Panc1 (cell line): Measurements from ENCODE around the gene LTB4R2. TPM values are rescaled to one million over a fixed set of nuclear protein-coding genes. Genes with fewer than 3 reads are reported as not detected.

Experiments used
- total RNA-seq: library from RNA; stranded (reverse); gene quantifications from one replicate; pipeline ENCODE4 v1.2.1, GENCODE V29; 2021; ENCODE audit not compliant: unreplicated experiment

Gene LTB4R2
- total RNA-seq, 1 experiment from 2014 or later, result 6.9 TPM

Other genes starting within 250 kb of the LTB4R2 start
- gene CPNE6, start 238.6 kb upstream of the LTB4R2 start, total RNA-seq, result not detected
- 24.5 TPM for gene PCK2, start 215.8 kb upstream of the LTB4R2 start, total RNA-seq
- gene DCAF11, start 195.4 kb upstream of the LTB4R2 start, total RNA-seq, result 37.4 TPM
- gene NRL, start 195.2 kb upstream of the LTB4R2 start, total RNA-seq, result 1.4 TPM
- 0.46 TPM for gene FITM1, start 179.5 kb upstream of the LTB4R2 start, total RNA-seq
- 130 TPM for gene PSME1, start 173.9 kb upstream of the LTB4R2 start, total RNA-seq
- 42.5 TPM for gene EMC9, start 168.5 kb upstream of the LTB4R2 start, total RNA-seq
- gene PSME2, start 163.5 kb upstream of the LTB4R2 start, total RNA-seq, result 188 TPM
- 48.6 TPM for gene RNF31, start 162.6 kb upstream of the LTB4R2 start, total RNA-seq
- gene IRF9, start 148.9 kb upstream of the LTB4R2 start, total RNA-seq, result 24.5 TPM
- gene REC8, start 138.1 kb upstream of the LTB4R2 start, total RNA-seq, result 9.8 TPM
- 103 TPM for gene IPO4, start 121.3 kb upstream of the LTB4R2 start, total RNA-seq
- gene TM9SF1, start 114.7 kb upstream of the LTB4R2 start, total RNA-seq, result 44.7 TPM
- not detected for gene TSSK4, start 104.4 kb upstream of the LTB4R2 start, total RNA-seq
- 42.4 TPM for gene CHMP4A, start 96.7 kb upstream of the LTB4R2 start, total RNA-seq
- 8.9 TPM for gene MDP1, start 94.1 kb upstream of the LTB4R2 start, total RNA-seq
- 155 TPM for gene NEDD8, start 77.8 kb upstream of the LTB4R2 start, total RNA-seq
- gene GMPR2, start 77.2 kb upstream of the LTB4R2 start, total RNA-seq, result 45.9 TPM
- 53.8 TPM for gene TINF2, start 67.5 kb upstream of the LTB4R2 start, total RNA-seq
- gene TGM1, start 47.0 kb upstream of the LTB4R2 start, total RNA-seq, result 2.3 TPM
- gene RABGGTA, start 38.5 kb upstream of the LTB4R2 start, total RNA-seq, result 30.9 TPM
- gene DHRS1, start 10.4 kb upstream of the LTB4R2 start, total RNA-seq, result 8.9 TPM
- gene NOP9, start 10.3 kb upstream of the LTB4R2 start, total RNA-seq, result 25.3 TPM
- 0.18 TPM for gene CIDEB, start 2.2 kb upstream of the LTB4R2 start, total RNA-seq
- 4.8 TPM for gene LTB4R, start 1.4 kb downstream of the LTB4R2 start, total RNA-seq
- 0.21 TPM for gene ADCY4, start 24.9 kb downstream of the LTB4R2 start, total RNA-seq
- not detected for gene RIPK3, start 29.9 kb downstream of the LTB4R2 start, total RNA-seq
- 0.36 TPM for gene NFATC4, start 58.0 kb downstream of the LTB4R2 start, total RNA-seq
- 0.31 TPM for gene NYNRIN, start 88.9 kb downstream of the LTB4R2 start, total RNA-seq
- 1.0 TPM for gene CBLN3, start 119.5 kb downstream of the LTB4R2 start, total RNA-seq
- 37.6 TPM for gene KHNYN, start 119.8 kb downstream of the LTB4R2 start, total RNA-seq
- 54.2 TPM for gene SDR39U1, start 132.6 kb downstream of the LTB4R2 start, total RNA-seq
- not detected for gene CMA1, start 198.1 kb downstream of the LTB4R2 start, total RNA-seq